HUES6 (cell line): Measurements from ENCODE around the gene EYA4.

Source experiments
- H3K27ac ChIP-seq: 2 replicates; pipeline ENCODE4 v1.7.0; 2013; ENCODE audit warnings: low read depth, mild to moderate bottlenecking, low read length, inconsistent platforms
- H3K27me3 ChIP-seq: 2 replicates; pipeline ENCODE4 v1.6.1; 2013; ENCODE audit warnings: low read length; ENCODE audit not compliant: control insufficient read depth, insufficient read depth
- H3K36me3 ChIP-seq: 2 replicates; pipeline ENCODE4 v1.6.1; 2013; ENCODE audit warnings: low read length; ENCODE audit not compliant: control insufficient read depth, insufficient read depth
- H3K4me1 ChIP-seq: 2 replicates; pipeline ENCODE4 v1.6.1; 2013; ENCODE audit warnings: low read length; ENCODE audit not compliant: control insufficient read depth, insufficient read depth
- H3K4me3 ChIP-seq: 2 replicates; pipeline ENCODE4 v1.5.1; 2013; ENCODE audit warnings: low read depth, low read length
- H3K9ac ChIP-seq: one replicate; pipeline ENCODE4 v1.6.1; 2013; ENCODE audit warnings: mild to moderate bottlenecking, low read length
- H3K9me3 ChIP-seq: 2 replicates; pipeline ENCODE4 v1.6.1; 2013; ENCODE audit warnings: low read depth, low read length; ENCODE audit not compliant: control insufficient read depth, insufficient read depth

The EYA4 gene

GRCh38 chr6:133539502-133540259, 298.5 kb downstream of the EYA4 start:
- H3K4me3 ChIP-seq, result no peak overlapping the region
- no peaks in the 10 kb centered on the region for H3K36me3 ChIP-seq
- no peak overlapping the region for H3K27ac ChIP-seq
- peaks cover 3% of the 10 kb centered on the region; the same call in 1 of the 2 replicates for H3K4me1 ChIP-seq
- no peak overlapping the region for H3K9ac ChIP-seq
- no peaks in the 10 kb centered on the region for H3K9me3 ChIP-seq
- H3K27me3 ChIP-seq, result no peaks in the 10 kb centered on the region

- Histone ChIP-seq H3K9me3 (no peaks in the 10 kb centered on the region), H3K27me3 (no peaks in the 10 kb centered on the region), H3K27ac (no peak overlapping the region), H3K36me3 (no peaks in the 10 kb centered on the region), H3K4me1 (peaks cover 3% of the 10 kb centered on the region; the same call in 1 of the 2 replicates), H3K4me3 (no peak overlapping the region), H3K9ac (no peak overlapping the region)
Measured at GRCh38 chr6:133540361-133540760, 299.2 kb downstream of the EYA4 start.

GRCh38 chr6:133541040-133541439, 299.9 kb downstream of the EYA4 start:
- Histone ChIP-seq H3K27me3 (no peaks in the 10 kb centered on the region), H3K4me1 (peaks cover 3% of the 10 kb centered on the region; the same call in 1 of the 2 replicates), H3K36me3 (no peaks in the 10 kb centered on the region), H3K27ac (no peak overlapping the region), H3K9ac (no peak overlapping the region), H3K9me3 (no peaks in the 10 kb centered on the region), H3K4me3 (no peak overlapping the region)

GRCh38 chr6:133542056-133542821, 301.1 kb downstream of the EYA4 start:
- Histone ChIP-seq H3K9me3 (no peaks in the 10 kb centered on the region), H3K27me3 (no peaks in the 10 kb centered on the region), H3K27ac (no peak overlapping the region), H3K4me1 (peaks cover 3% of the 10 kb centered on the region; the same call in 1 of the 2 replicates), H3K36me3 (no peaks in the 10 kb centered on the region), H3K9ac (no peak overlapping the region), H3K4me3 (no peak overlapping the region)

- no peaks in the 10 kb centered on the region for H3K27me3 ChIP-seq
- H3K4me3 ChIP-seq, result no peak overlapping the region
- H3K9ac ChIP-seq, result no peak overlapping the region
- H3K9me3 ChIP-seq, result no peaks in the 10 kb centered on the region
- H3K27ac ChIP-seq, result no peak overlapping the region
- no peaks in the 10 kb centered on the region for H3K36me3 ChIP-seq
- H3K4me1 ChIP-seq, result peaks cover 18% of the 10 kb centered on the region
Measured at GRCh38 chr6:133544419-133544818, 303.3 kb downstream of the EYA4 start.

- H3K36me3 ChIP-seq, result no peaks in the 10 kb centered on the region
- no peak overlapping the region for H3K4me3 ChIP-seq
- no peak overlapping the region for H3K27ac ChIP-seq
- H3K27me3 ChIP-seq, result no peaks in the 10 kb centered on the region
- H3K9me3 ChIP-seq, result no peaks in the 10 kb centered on the region
- H3K9ac ChIP-seq, result no peak overlapping the region
- peaks cover 26% of the 10 kb centered on the region for H3K4me1 ChIP-seq
Measured at GRCh38 chr6:133546098-133546497, 304.9 kb downstream of the EYA4 start.

- no peak overlapping the region for H3K9ac ChIP-seq
- H3K4me1 ChIP-seq, result peaks cover 25% of the 10 kb centered on the region
- H3K36me3 ChIP-seq, result no peaks in the 10 kb centered on the region
- no peak overlapping the region for H3K27ac ChIP-seq
- H3K27me3 ChIP-seq, result no peaks in the 10 kb centered on the region
- no peak overlapping the region for H3K4me3 ChIP-seq
- H3K9me3 ChIP-seq, result no peaks in the 10 kb centered on the region
Measured at GRCh38 chr6:133547136-133547535, 306.0 kb downstream of the EYA4 start.

- Histone ChIP-seq H3K27ac (no peak overlapping the region), H3K4me3 (no peak overlapping the region)
Measured at GRCh38 chr6:133548423-133549159, 307.4 kb downstream of the EYA4 start.

GRCh38 chr6:133549371-133549801, 308.2 kb downstream of the EYA4 start:
- Histone ChIP-seq H3K9ac (no peak overlapping the region), H3K36me3 (no peaks in the 10 kb centered on the region), H3K4me1 (peaks cover 25% of the 10 kb centered on the region), H3K4me3 (no peak overlapping the region), H3K27ac (no peak overlapping the region), H3K27me3 (no peaks in the 10 kb centered on the region), H3K9me3 (no peaks in the 10 kb centered on the region)

More at GRCh38 chr6:133548423-133549159, 307.4 kb downstream of the EYA4 start:
- no peak overlapping the region for H3K9ac ChIP-seq
- no peaks in the 10 kb centered on the region for H3K9me3 ChIP-seq
- H3K4me1 ChIP-seq, result peaks cover 25% of the 10 kb centered on the region
- no peaks in the 10 kb centered on the region for H3K36me3 ChIP-seq
- H3K27me3 ChIP-seq, result no peaks in the 10 kb centered on the region

- no peaks in the 10 kb centered on the region for H3K27me3 ChIP-seq
- H3K36me3 ChIP-seq, result no peaks in the 10 kb centered on the region
- no peak overlapping the region for H3K27ac ChIP-seq
- H3K9me3 ChIP-seq, result no peaks in the 10 kb centered on the region
- H3K4me3 ChIP-seq, result no peak overlapping the region
- peaks cover 25% of the 10 kb centered on the region for H3K4me1 ChIP-seq
- H3K9ac ChIP-seq, result no peak overlapping the region
Measured at GRCh38 chr6:133550026-133550425, 308.9 kb downstream of the EYA4 start.
